Panc1 (cell line): Measurements from ENCODE around the gene CHCHD3. TPM values are rescaled to one million over a fixed set of nuclear protein-coding genes. Genes with fewer than 3 reads are reported as not detected.

Experiments
- ATAC-seq: fragments of 200-7000 bp; cut with Tn5 transposase; 2 replicates; pipeline ENCODE4 v1.9.1; 2020; ENCODE audit warnings: mild to moderate bottlenecking, moderate library complexity
- BruUV-seq: library from RNA; stranded (reverse); fragments of 400-500 nt; replicated peaks from 2 replicates; lab custom pipeline; 2021; lab: Mats Ljungman, UMichigan
- CTCF ChIA-PET: fragments of 300-600 bp; sonication (Branson Sonifier 250); formaldehyde crosslinking; loops from one replicate; lab custom pipeline; 2022; ENCODE audit warnings: antibody characterized with exemption; lab: Charles Lee
- POLR2A ChIA-PET: fragments of 300-600 bp; sonication (Branson Sonifier 250); formaldehyde crosslinking; loops from one replicate; lab custom pipeline; 2022; ENCODE audit warnings: antibody characterized with exemption; lab: Charles Lee
- DNase-seq: peaks from one replicate; pipeline ENCODE4 v3.0.0-alpha.2; 2010; ENCODE audit warnings: low read depth, low spot score
- H3K27ac ChIP-seq: 2 replicates; pipeline ENCODE4 v1.5.1; 2011; ENCODE audit warnings: mild to moderate bottlenecking, low read length, inconsistent platforms
- H3K27me3 ChIP-seq: fragments of 200-500 bp; sonication (Bioruptor generic); 2 replicates; pipeline ENCODE4 v1.6.0; 2014; ENCODE audit warnings: low read length, inconsistent platforms; ENCODE audit not compliant: control insufficient read depth, insufficient read depth
- H3K36me3 ChIP-seq: fragments of 200-500 bp; sonication (Bioruptor generic); 2 replicates; pipeline ENCODE4 v1.5.1; 2014; ENCODE audit warnings: inconsistent platforms, mild to moderate bottlenecking, low read length, moderate library complexity; ENCODE audit not compliant: control insufficient read depth, insufficient read depth
- H3K4me1 ChIP-seq: 2 replicates; pipeline ENCODE4 v1.5.1; 2011; ENCODE audit warnings: inconsistent platforms, mild to moderate bottlenecking, low read length, moderate library complexity; ENCODE audit not compliant: control insufficient read depth, insufficient read depth
- H3K4me3 ChIP-seq, 2 experiments: 2 replicates each; pipeline ENCODE4 v1.5.1; 2011 to 2012; ENCODE audit warnings: low read depth in 2 of 2, low read length in 2 of 2, mild to moderate bottlenecking in 2 of 2, inconsistent platforms in 1 of 2, moderate library complexity in 1 of 2
- H3K9me3 ChIP-seq: fragments of 200-500 bp; sonication (Bioruptor generic); 2 replicates; pipeline ENCODE4 v1.5.1; 2014; ENCODE audit warnings: low read depth, mild to moderate bottlenecking, inconsistent platforms, low read length, moderate library complexity; ENCODE audit not compliant: control insufficient read depth, insufficient read depth
- POLR2AphosphoS5 ChIP-seq: IDR thresholded peaks from 2 replicates; pipeline ENCODE4 v1.6.1; 2012; ENCODE audit warnings: mild to moderate bottlenecking, low read depth, low read length, moderate library complexity
- SIN3A ChIP-seq: IDR thresholded peaks from 2 replicates; pipeline ENCODE4 v1.6.1; 2012; ENCODE audit warnings: low read depth, mild to moderate bottlenecking, low read length, moderate library complexity, borderline replicate concordance; ENCODE audit not compliant: insufficient read depth
- TCF7L2 ChIP-seq: IDR thresholded peaks from 2 replicates; pipeline ENCODE4 v1.6.1; 2011; ENCODE audit warnings: mild to moderate bottlenecking, low read depth, low read length, inconsistent platforms
- in situ Hi-C: cut with HindIII; loops from 2 replicates; pipeline ENCODE4 v1.10.0; 2016; ENCODE audit warnings: low sequenced_read_pairs, low pct_unique_long_range_greater_than_20kb
- intact Hi-C: fragments of 100-400 bp; cut with micrococcal nuclease; formaldehyde crosslinking; loops from one replicate; pipeline ENCODE4 v1.10.0; 2022; ENCODE audit not compliant: unreplicated experiment
- total RNA-seq: library from RNA; stranded (reverse); gene quantifications from one replicate; pipeline ENCODE4 v1.2.1, GENCODE V29; 2021; ENCODE audit not compliant: unreplicated experiment
- TF ChIP-seq, protein P1 (sequence below), 2 experiments: IDR thresholded peaks; 2 replicates each; pipeline ENCODE4 v1.6.1; 2011 to 2012; ENCODE audit warnings: low read depth in 2 of 2, control low read depth in 1 of 2, low read length in 1 of 2, mild to moderate bottlenecking in 1 of 2, moderate library complexity in 1 of 2; ENCODE audit not compliant: insufficient read depth in 1 of 2
- TF ChIP-seq, protein P2 (sequence below): fragments of 450-650 bp; IDR thresholded peaks from 2 replicates; pipeline ENCODE4 v1.5.1; 2017; ENCODE audit warnings: mild to moderate bottlenecking

CHCHD3 gene
- total RNA-seq, 1 experiment from 2014 or later: 109 TPM

DNA sequence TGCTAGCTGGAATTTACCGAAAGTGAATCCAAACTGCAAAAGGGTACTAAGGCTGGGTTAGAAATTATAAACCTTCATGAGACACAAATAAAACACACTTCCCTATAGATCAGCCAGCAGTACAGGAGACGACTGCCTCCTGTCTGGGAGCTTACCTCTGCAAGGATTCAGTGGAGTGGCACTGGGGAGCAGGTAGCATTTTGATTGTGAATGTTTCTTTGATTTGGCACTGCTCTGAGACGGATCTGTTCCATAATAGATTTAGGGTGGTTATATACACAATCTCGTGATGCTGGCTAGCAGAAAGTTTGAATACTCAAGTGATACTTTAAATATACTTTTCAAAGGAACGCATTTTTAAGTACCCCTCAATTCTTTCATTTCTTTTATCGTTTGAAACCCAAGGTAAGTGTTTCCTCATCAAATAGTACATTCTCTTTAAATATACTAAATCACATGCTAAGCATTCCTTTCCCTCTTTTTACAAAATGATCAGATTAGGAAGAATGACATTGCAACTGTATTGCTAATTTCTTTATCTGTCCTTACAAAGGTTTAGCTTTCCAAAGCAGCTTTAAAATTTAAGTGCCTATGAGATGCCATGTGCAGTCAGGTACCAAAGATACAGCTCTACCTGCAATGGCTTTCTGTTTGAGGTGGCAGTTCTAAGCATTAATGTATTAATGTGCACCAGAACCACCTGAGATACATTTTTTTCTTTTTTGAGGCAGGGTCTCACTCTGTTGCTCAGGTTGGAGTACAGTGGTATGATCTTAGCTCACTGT, 20.6 kb upstream of the CHCHD3 start:
- no peaks in the 10 kb centered on the region for H3K9me3 ChIP-seq
- intact Hi-C loops: no loop called here
- H3K27ac ChIP-seq: no peak overlapping the region
- H3K36me3 ChIP-seq: no peaks in the 10 kb centered on the region
- BruUV-seq: no TSS peak
- no peaks in the 10 kb centered on the region for H3K4me1 ChIP-seq
- in situ Hi-C loops: no loop called here
- TF ChIP-seq, protein P1, sequence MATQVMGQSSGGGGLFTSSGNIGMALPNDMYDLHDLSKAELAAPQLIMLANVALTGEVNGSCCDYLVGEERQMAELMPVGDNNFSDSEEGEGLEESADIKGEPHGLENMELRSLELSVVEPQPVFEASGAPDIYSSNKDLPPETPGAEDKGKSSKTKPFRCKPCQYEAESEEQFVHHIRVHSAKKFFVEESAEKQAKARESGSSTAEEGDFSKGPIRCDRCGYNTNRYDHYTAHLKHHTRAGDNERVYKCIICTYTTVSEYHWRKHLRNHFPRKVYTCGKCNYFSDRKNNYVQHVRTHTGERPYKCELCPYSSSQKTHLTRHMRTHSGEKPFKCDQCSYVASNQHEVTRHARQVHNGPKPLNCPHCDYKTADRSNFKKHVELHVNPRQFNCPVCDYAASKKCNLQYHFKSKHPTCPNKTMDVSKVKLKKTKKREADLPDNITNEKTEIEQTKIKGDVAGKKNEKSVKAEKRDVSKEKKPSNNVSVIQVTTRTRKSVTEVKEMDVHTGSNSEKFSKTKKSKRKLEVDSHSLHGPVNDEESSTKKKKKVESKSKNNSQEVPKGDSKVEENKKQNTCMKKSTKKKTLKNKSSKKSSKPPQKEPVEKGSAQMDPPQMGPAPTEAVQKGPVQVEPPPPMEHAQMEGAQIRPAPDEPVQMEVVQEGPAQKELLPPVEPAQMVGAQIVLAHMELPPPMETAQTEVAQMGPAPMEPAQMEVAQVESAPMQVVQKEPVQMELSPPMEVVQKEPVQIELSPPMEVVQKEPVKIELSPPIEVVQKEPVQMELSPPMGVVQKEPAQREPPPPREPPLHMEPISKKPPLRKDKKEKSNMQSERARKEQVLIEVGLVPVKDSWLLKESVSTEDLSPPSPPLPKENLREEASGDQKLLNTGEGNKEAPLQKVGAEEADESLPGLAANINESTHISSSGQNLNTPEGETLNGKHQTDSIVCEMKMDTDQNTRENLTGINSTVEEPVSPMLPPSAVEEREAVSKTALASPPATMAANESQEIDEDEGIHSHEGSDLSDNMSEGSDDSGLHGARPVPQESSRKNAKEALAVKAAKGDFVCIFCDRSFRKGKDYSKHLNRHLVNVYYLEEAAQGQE (IDR thresholded peaks at IDR 0.05; ENCODE audit: insufficient read depth in 1 of 2, low read depth in 2 of 2, low read length in 1 of 2): no peak
- TF ChIP-seq TCF7L2 (no peak), POLR2AphosphoS5 (no peak), SIN3A (no peak)
- TF ChIP-seq, protein P2, sequence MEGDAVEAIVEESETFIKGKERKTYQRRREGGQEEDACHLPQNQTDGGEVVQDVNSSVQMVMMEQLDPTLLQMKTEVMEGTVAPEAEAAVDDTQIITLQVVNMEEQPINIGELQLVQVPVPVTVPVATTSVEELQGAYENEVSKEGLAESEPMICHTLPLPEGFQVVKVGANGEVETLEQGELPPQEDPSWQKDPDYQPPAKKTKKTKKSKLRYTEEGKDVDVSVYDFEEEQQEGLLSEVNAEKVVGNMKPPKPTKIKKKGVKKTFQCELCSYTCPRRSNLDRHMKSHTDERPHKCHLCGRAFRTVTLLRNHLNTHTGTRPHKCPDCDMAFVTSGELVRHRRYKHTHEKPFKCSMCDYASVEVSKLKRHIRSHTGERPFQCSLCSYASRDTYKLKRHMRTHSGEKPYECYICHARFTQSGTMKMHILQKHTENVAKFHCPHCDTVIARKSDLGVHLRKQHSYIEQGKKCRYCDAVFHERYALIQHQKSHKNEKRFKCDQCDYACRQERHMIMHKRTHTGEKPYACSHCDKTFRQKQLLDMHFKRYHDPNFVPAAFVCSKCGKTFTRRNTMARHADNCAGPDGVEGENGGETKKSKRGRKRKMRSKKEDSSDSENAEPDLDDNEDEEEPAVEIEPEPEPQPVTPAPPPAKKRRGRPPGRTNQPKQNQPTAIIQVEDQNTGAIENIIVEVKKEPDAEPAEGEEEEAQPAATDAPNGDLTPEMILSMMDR: no peak
- POLR2A ChIA-PET: no interaction called here
- 0 out of 2 replicates have a peak, but pooled peaks cover 8% of the 10 kb centered on the region for H3K27me3 ChIP-seq
- no peak overlapping the region for H3K4me3 ChIP-seq
- no peak for DNase-seq
- no peak for ATAC-seq
- CTCF ChIA-PET: no interaction called here

DNA sequence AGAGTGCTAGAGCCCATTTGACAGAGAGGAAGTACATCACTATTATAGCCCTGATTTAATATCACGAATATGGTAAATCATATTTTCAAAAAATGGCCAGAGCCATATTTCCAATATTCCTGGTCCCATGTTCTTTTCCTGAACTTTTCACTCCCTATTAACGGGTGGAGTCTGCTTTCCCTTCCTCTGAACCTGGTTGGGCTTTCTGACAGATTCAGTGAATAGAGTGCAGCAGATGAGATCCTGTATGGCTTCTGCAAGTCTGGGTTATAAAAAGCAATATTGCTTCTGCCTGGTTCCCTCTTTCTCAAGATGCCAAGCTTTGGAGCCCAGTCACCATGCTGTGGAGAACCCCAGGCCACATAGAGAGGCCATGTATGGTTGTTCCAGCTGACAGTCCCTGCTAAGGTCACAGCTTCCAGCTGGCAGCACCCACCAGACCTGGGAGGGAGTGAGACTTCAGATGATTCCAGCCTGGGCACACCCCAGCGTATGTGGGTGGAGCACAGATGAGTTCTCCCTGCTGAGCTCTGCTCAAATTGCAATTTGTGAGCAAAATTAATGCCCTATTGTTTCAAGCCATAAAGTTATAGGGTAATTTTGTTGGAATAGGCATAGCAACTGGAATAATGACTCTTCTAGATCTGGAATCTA, 17.9 kb upstream of the CHCHD3 start:
- intact Hi-C loops: no loop called here
- no peak for ATAC-seq
- CTCF ChIA-PET: no interaction called here

More for the DNA sequence above, 17.9 kb upstream of the CHCHD3 start:
- Histone ChIP-seq H3K27me3 (peaks cover 8% of the 10 kb centered on the region; the same call in 1 of the 2 replicates), H3K4me1 (no peaks in the 10 kb centered on the region), H3K9me3 (no peaks in the 10 kb centered on the region), H3K4me3 (no peak overlapping the region), H3K27ac (no peak overlapping the region), H3K36me3 (no peaks in the 10 kb centered on the region)
- in situ Hi-C loops: no loop called here
- BruUV-seq: no TSS peak
- no peak for DNase-seq
- POLR2A ChIA-PET: no interaction called here
- TF ChIP-seq, protein P1 (IDR thresholded peaks at IDR 0.05; ENCODE audit: insufficient read depth in 1 of 2, low read depth in 2 of 2, low read length in 1 of 2): no peak
- no peak for TF ChIP-seq SIN3A
- TF ChIP-seq, protein P2: no peak
- TF ChIP-seq TCF7L2: no peak
- TF ChIP-seq POLR2AphosphoS5: no peak
